ENCODE measurements around the gene SMYD3.

DNA sequence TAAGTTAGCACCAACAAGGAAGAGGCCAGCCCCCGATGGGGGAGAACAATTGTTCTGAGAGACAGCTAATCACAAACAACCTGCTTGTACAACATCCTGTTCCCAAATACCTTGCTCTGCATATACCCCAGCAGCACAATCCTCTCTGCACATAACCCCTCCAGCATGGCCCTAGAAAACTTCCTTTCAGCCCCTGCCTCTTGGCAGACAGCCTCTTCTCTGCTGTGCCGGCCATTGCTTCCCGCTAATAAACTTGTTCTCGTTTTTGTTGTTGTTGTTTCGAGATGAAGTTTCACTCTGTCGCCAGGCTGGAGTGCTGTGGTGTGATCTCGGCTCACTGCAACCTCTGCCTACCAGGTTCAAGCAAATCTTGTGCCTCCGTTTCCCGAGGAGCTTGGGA, 392.7 kb downstream of the SMYD3 start:
- no peak for TF ChIP-seq INSM2 (tag by site-specific recombination; IDR thresholded peaks at IDR 0.05)
- no peak for TF ChIP-seq ZNF18 (tag by site-specific recombination; IDR thresholded peaks at IDR 0.05)
- no peak for TF ChIP-seq ZNF23 (tag by site-specific recombination; IDR thresholded peaks at IDR 0.05; ENCODE audit: borderline replicate concordance)
- TF ChIP-seq REPIN1 (tag by site-specific recombination; IDR thresholded peaks at IDR 0.05; ENCODE audit: low read depth), result no peak
- TF ChIP-seq, protein P1, sequence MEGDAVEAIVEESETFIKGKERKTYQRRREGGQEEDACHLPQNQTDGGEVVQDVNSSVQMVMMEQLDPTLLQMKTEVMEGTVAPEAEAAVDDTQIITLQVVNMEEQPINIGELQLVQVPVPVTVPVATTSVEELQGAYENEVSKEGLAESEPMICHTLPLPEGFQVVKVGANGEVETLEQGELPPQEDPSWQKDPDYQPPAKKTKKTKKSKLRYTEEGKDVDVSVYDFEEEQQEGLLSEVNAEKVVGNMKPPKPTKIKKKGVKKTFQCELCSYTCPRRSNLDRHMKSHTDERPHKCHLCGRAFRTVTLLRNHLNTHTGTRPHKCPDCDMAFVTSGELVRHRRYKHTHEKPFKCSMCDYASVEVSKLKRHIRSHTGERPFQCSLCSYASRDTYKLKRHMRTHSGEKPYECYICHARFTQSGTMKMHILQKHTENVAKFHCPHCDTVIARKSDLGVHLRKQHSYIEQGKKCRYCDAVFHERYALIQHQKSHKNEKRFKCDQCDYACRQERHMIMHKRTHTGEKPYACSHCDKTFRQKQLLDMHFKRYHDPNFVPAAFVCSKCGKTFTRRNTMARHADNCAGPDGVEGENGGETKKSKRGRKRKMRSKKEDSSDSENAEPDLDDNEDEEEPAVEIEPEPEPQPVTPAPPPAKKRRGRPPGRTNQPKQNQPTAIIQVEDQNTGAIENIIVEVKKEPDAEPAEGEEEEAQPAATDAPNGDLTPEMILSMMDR (tag by site-specific recombination; IDR thresholded peaks at IDR 0.05), result no peak
- TF ChIP-seq HOXD13 (CRISPR knock-in tag; IDR thresholded peaks at IDR 0.05; ENCODE audit: borderline replicate concordance), result no peak
- TF ChIP-seq ZBTB21 (tag by site-specific recombination; IDR thresholded peaks at IDR 0.05), result no peak
- TF ChIP-seq OSR2 (tag by site-specific recombination; IDR thresholded peaks at IDR 0.05), result no peak
